ENCODE data around the gene XK. TPM values are rescaled to one million over a fixed set of nuclear protein-coding genes. Genes with fewer than 3 reads are reported as not detected.

Gene XK
- polyA plus RNA-seq, 12 donors, result 5.1 to 13.1 (median 10.3) TPM; not detected in 1

GRCh38 chrX:37677243-37677642 is 8.3 kb upstream of the XK start:
- DNase-seq, result no peak

- DNase-seq, result no peak
Observed at GRCh38 chrX:37677765-37678164, 7.8 kb upstream of the XK start.

DNA sequence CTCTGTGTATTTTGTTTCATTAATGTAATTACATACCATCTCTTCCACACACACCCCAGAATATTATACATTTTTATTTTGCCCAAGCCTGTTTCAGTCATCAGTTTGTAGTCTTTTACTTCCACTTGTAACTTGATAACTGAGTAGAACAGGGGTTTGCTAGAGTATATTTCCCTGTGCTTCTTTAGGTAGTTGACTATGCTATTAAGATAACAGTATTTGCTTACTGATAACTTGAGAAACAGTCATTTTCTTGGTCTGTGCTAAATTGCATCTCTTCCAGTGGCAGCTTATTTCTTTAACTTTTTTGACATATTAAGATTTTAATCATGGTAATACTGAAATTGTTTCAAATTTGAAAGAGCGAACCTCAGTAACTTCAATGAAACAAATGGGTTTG is 7.0 kb upstream of the XK start:
- DNase-seq, result no peak

- no peak for DNase-seq
Observed at GRCh38 chrX:37679230-37679629, 6.4 kb upstream of the XK start.

DNA sequence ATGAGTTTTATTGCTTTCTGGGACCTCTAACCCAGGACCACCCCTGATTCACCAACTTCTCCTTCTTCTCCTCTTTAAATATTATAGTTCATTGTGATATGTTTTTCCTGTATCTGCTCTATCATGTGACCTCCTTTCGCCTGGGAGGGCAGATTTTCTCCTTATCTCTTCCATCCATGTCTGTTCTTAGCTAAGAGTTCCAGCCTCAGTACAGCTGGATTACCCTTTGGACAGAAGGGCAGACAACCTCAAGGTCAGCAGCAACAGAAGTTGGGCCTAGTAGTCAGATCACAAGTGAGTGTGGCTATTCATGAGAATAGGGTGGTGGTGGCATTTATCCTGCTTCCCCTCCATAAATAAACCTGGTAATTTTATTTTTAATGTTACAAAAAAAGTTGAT is 5.7 kb upstream of the XK start:
- no peak for DNase-seq

DNA sequence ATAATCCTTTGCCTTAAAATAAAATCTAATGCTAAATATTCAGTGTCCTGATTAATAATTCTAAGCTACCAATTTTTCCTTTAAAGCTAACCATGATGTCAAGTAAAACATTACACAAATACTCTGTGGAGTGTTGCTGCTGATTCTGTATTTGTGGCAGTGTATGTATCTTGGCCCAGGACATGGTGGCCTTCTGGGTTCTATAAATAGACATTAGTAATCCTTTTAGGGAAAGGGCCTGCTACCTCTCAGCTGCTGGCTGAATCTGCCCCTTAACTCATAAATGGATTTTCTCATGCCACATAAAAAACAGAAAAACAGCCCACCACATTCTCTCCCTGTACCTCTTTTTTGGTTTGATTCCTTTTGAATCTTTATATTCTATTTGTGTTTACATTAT is 1.2 kb upstream of the XK start:
- no peak for DNase-seq

DNA sequence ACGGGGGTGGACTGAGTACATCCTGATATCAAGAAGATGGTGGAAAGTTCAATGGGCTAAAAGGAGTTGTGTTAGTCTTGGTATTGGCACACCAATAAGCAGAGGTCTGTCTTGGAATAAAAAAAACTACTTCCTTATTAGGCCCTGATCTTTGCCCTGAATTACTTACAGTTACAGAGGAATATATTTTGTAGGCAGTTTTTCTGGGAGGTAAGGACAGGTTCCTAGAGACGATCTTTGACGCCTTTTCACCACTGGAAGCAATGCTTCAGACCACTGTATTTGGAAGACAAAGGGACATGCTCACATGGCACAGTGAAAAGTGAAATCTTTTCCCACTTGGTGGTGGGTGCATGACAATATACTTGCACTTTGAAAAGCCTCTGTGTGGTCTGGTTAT is 618 bp upstream of the XK start:
- DNase-seq, result no peak

GRCh38 chrX:37686369-37686995 is 891 bp downstream of the XK start:
- DNase-seq, result no peak

DNA sequence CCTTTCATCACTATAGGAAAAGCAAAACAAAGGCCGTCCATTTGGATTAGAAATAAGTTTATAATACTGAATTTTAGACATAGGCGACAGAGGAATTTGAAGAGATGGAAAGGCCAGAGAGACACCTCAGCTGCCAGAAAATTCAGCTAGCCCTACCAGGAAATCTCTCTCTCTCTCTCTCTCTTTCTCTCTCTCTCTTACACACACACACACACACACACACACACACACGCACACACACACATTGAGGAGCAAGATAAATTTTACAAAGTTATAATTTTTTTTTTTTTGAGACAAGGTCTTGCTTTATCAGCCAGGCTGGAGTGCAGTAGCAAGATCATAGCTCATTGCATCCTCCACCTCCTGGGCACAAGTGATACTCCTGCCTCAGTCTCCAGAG is 1.4 kb downstream of the XK start:
- DNase-seq, result no peak

DNA sequence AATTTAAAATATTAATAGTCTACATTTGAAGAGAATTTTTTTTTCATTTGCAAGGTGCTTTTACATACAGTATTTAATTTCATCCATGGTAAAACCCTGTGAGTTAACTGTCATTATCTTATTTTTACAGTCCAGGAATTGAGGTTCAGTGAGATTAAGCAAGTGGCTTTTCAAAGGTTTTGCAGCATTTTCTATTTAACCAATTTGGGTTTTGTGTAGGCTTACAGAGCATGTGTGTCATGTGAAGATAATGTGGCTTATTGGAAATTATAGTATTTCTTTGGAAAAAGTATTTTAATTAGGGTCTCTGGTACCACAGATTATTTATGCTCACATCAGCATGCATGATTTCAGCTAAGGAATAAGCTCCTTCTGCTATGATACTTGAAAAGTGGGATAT is 4.5 kb downstream of the XK start:
- no peak for DNase-seq

GRCh38 chrX:37692918-37693317 is 7.3 kb downstream of the XK start:
- DNase-seq, result no peak

DNA sequence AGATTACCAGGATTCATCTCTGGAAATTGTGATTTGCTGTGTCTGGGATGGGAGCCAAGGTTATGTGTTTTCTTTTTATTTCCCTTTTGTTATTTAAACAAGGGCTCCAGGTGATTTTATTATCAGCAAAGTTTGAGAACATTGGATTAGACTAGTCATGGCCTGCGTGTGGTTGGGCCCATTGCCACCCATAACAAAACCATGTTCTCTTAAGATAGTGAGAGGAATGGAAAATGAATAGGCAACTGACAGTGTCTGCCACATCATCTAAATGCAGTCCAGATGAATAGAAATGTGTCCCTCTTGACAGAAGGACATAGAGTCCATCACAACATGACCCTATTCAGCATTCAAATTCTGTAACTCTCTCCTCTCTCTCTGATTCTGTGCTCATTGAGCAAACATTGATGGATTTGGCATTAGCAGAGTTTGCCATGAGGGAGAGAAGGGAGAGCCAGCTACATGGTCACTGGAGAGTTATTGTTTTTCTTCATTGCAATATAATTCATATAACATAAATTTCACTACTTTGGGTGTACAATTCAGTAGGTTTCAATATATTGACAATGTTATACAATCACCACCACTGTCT is 11.7 kb downstream of the XK start:
- no peak for DNase-seq

GRCh38 chrX:37701588-37701987 is 16.0 kb downstream of the XK start:
- no peak for DNase-seq

DNA sequence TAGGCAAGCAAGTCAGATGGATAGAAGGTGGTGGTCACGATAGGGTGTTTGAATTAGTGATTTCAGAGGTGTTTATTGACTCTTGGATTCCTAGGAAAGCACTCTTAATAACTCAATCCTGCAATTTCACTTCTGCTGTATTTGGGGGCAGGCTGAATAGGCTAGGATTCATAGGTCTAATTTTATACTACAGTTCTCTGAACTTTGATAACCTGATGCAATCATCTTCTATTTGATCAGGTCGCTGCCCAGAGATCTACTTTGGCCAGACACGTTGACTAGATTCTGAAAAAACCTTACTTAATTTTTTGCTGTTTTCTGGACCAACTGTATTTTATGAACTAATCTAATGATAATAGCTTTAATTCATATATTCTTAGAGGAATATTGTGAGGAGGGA is 26.4 kb downstream of the XK start:
- no peak for DNase-seq

GRCh38 chrX:37712458-37712857 is 26.9 kb downstream of the XK start:
- no peak for DNase-seq

- no peak for DNase-seq
Observed at GRCh38 chrX:37714479-37714878, 28.9 kb downstream of the XK start.

- no peak for DNase-seq
Observed at GRCh38 chrX:37716602-37717001, 31.0 kb downstream of the XK start.

- no peak for DNase-seq
Observed at GRCh38 chrX:37717708-37718107, 32.1 kb downstream of the XK start.

GRCh38 chrX:37722595-37722994 is 37.0 kb downstream of the XK start:
- DNase-seq, result no peak

DNA sequence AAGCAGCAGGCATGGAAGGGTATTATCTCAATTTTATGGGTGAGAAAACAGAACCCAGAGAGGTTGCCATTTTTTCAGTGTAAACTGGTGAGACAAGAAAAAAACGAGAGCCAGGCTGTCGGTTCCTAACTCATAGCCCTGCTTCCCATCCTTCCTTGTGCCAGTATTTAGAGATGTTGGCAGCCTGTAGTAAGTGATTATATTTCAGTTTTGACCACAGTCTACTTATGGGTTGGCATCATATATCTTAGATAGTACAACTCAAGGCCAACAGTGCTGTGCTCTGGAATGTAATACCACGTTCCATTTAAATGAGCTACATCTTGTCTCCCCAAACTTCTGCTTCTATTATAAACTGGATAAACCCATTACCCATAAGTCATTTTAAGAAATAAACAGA is 40.8 kb downstream of the XK start:
- no peak for DNase-seq

- peak; percentile 65 for DNase-seq
Observed at GRCh38 chrX:37745354-37745753, 59.8 kb downstream of the XK start.

DNA sequence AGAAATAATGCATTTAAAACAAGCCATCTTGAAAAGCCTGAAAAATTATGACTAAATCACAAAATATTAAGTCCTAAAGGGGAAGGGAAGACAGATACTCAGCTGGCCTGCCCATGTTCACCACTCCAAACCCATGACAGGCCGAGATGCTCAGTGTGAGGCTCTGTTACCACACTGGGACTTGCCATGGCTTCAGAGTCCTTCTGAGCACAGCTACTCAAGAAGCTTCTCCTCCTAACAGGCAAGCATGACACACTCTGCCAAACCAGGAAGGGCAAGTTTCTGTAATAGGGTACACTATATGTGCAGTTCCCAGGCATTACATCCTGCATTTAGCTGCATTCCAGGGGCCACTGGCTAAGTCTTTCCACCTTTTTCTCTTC is 60.2 kb downstream of the XK start:
- DNase-seq, result no peak

DNA sequence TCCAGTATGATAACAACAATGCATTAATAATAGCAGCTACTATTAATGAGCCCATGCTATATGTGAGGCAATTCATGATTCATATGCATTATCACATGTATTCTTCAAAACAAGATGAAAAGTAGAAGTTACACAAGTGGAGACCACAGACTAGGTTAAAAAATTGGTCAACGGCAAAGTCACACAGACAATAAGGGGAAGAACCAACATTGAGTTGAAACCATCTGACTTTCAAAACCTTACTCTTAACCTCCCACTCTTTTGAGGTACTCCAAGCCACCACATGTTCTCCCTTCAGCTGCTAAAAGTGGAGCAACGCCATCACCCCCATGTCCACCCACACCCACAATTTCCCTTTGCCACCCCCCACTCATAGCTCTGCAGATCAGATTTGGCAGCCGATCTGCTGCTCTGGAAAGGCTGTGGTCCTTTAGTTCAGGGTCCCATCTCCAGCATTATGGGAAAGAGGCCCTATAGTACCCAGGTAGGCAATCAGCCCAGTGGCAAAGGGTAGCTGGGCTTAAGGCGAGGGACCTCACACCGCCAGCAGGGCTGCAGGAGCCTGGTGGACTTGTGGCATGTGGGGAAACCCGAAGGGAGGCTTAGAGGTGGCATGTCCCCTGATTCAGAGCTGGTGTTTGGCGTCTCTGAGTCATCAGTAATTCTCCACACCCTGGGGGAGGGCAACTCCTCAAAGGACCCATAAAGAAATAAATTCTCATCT is 60.8 kb downstream of the XK start:
- DNase-seq, result no peak

DNA sequence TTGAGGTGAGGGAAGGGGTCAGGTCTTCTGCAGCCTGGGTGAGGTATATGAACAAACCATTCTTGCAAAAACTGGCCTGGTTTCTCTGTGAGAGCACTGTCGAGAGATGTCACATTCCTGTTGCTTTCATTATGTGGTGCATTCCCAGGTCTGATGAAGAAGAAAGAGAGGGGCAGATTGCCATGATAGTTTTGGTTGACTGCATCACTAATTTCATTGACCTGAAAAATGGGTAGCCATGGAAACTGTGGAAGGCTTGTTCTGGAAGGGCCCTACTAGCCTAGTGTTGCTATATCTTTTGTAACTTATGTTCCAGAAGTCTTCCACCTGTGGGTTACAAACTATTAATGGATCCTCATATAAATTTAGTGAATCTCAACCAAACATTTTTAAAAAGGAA is 61.4 kb downstream of the XK start:
- DNase-seq, result no peak
